H1 (cell line): Measurements from ENCODE around the gene ASB6. TPM values are rescaled to one million over a fixed set of nuclear protein-coding genes. Genes with fewer than 3 reads are reported as not detected.

ENCODE experiments used
- CTCF ChIA-PET: fragments of 300-600 bp; sonication (Branson Sonifier 250); formaldehyde crosslinking; loops from one replicate; lab custom pipeline; 2021; ENCODE audit not compliant: partially characterized antibody; lab: Charles Lee
- POLR2A ChIA-PET: fragments of 300-600 bp; sonication (Branson Sonifier 250); formaldehyde crosslinking; loops from one replicate; lab custom pipeline; 2021; ENCODE audit warnings: inconsistent platforms; ENCODE audit not compliant: partially characterized antibody; lab: Charles Lee
- DNase-seq, 2 experiments: peaks; one replicate each; pipeline versions ENCODE4 v3.0.0 to v3.0.0-alpha.2; 2010 to 2022; ENCODE audit warnings: low spot score in 2 of 2, low read depth in 1 of 2, mixed read lengths in 1 of 2
- FAIRE-seq: peaks from 2 replicates; lab custom pipeline; 2011; peaks lifted over from hg19 to GRCh38; lab: Jason Lieb, UNC
- H2AFZ ChIP-seq: 2 replicates; pipeline ENCODE4 v1.8.1; 2012; ENCODE audit warnings: low read length, inconsistent platforms
- H2AK5ac ChIP-seq: 2 replicates; pipeline ENCODE4 v1.6.1; 2013; ENCODE audit warnings: low read depth, low read length
- H2BK120ac ChIP-seq: replicated peaks from 2 replicates; pipeline ENCODE3; 2013; ENCODE audit warnings: low read depth, low read length, inconsistent platforms
- H2BK12ac ChIP-seq: 2 replicates; pipeline ENCODE4 v1.6.1; 2013; ENCODE audit warnings: low read depth, low read length
- H2BK15ac ChIP-seq: 2 replicates; pipeline ENCODE4 v1.6.1; 2013; ENCODE audit warnings: low read length
- H2BK20ac ChIP-seq: 2 replicates; pipeline ENCODE4 v1.6.1; 2013; ENCODE audit warnings: low read length
- H2BK5ac ChIP-seq: 2 replicates; pipeline ENCODE4 v1.6.1; 2013; ENCODE audit warnings: low read depth, low read length
- H3K14ac ChIP-seq: 2 replicates; pipeline ENCODE4 v1.6.1; 2013; ENCODE audit warnings: inconsistent platforms; ENCODE audit not compliant: insufficient read length
- H3K18ac ChIP-seq: 2 replicates; pipeline ENCODE4 v1.6.1; 2013; ENCODE audit warnings: low read length; ENCODE audit errors: extremely low read depth
- H3K23ac ChIP-seq: 2 replicates; pipeline ENCODE4 v1.6.1; 2013; ENCODE audit warnings: inconsistent platforms; ENCODE audit not compliant: insufficient read length
- H3K23me2 ChIP-seq: 2 replicates; pipeline ENCODE4 v1.6.1; 2013; ENCODE audit warnings: low read depth, low read length
- H3K27ac ChIP-seq: 2 replicates; pipeline ENCODE4 v1.6.1; 2011; ENCODE audit warnings: low read depth, low read length, inconsistent platforms
- H3K27me3 ChIP-seq, 4 experiments: replicated peaks in 1 of 4; 1 replicate in 1 of 4; 2 replicates in 3 of 4; pipeline versions ENCODE4 v1.6.1 to v1.8.1; 2011 to 2013; ENCODE audit warnings: low read length in 3 of 4, mild to moderate bottlenecking in 3 of 4, inconsistent platforms in 2 of 4, mixed read lengths in 2 of 4, moderate library complexity in 1 of 4; ENCODE audit not compliant: control insufficient read depth in 3 of 4, insufficient read depth in 3 of 4; ENCODE audit errors: extremely low read depth in 1 of 4
- H3K36me3 ChIP-seq, 4 experiments: 2 replicates each; pipeline versions ENCODE4 v1.6.1 to v1.8.1; 2011 to 2013; ENCODE audit warnings: mild to moderate bottlenecking in 4 of 4, low read length in 3 of 4, moderate library complexity in 2 of 4, control low read depth in 1 of 4, inconsistent platforms in 1 of 4; ENCODE audit not compliant: insufficient read depth in 4 of 4, control insufficient read depth in 2 of 4
- H3K4ac ChIP-seq: replicated peaks from 2 replicates; pipeline ENCODE3; 2013; ENCODE audit warnings: low read length, low read depth, mixed read lengths, inconsistent platforms; ENCODE audit not compliant: insufficient read length
- H3K4me1 ChIP-seq, 4 experiments: replicated peaks in 1 of 4; 1 replicate in 1 of 4; 2 replicates in 3 of 4; pipeline versions ENCODE4 v1.6.1 to v1.8.1; 2011 to 2013; ENCODE audit warnings: low read length in 3 of 4, inconsistent platforms in 2 of 4, mixed read lengths in 1 of 4; ENCODE audit not compliant: insufficient read depth in 4 of 4, control insufficient read depth in 3 of 4
- H3K4me2 ChIP-seq, 2 experiments: 2 replicates each; pipeline versions ENCODE4 v1.6.1 to v1.8.1; 2011 to 2013; ENCODE audit warnings: low read depth in 2 of 2, low read length in 2 of 2, control low read depth in 1 of 2, inconsistent platforms in 1 of 2, mild to moderate bottlenecking in 1 of 2; ENCODE audit not compliant: insufficient read depth in 1 of 2
- H3K4me3 ChIP-seq, 4 experiments: fragments of 200-600, 300-600 bp in 1 of 4; sonication (generic), shearing (Covaris generic), sonication (Bioruptor Twin) in 1 of 4; 2 replicates each; pipeline versions ENCODE4 v1.5.1 to v1.8.1; 2011 to 2016; ENCODE audit warnings: low read length in 4 of 4, low read depth in 3 of 4, control low read depth in 2 of 4, inconsistent platforms in 2 of 4, mild to moderate bottlenecking in 2 of 4, mixed read lengths in 1 of 4, moderate library complexity in 1 of 4; ENCODE audit not compliant: insufficient read depth in 2 of 4; ENCODE audit errors: extremely low read depth in 1 of 4
- H3K56ac ChIP-seq: replicated peaks from 2 replicates; pipeline ENCODE3; 2013; ENCODE audit warnings: low read depth, mild to moderate bottlenecking, mixed read lengths, low read length, inconsistent platforms; ENCODE audit not compliant: insufficient read length
- H3K79me1 ChIP-seq: 2 replicates; pipeline ENCODE4 v1.6.1; 2013; ENCODE audit warnings: low read depth, low read length, control low read depth
- H3K79me2 ChIP-seq, 2 experiments: 2 replicates each; pipeline versions ENCODE4 v1.6.1 to v1.8.1; 2012 to 2013; ENCODE audit warnings: low read length in 2 of 2, mild to moderate bottlenecking in 2 of 2, inconsistent platforms in 1 of 2; ENCODE audit not compliant: insufficient read depth in 2 of 2, control insufficient read depth in 1 of 2
- H3K9ac ChIP-seq, 4 experiments: replicated peaks in 1 of 4; 1 replicate in 1 of 4; 2 replicates in 3 of 4; pipeline versions ENCODE4 v1.6.1 to v1.8.1; 2011 to 2013; ENCODE audit warnings: low read depth in 3 of 4, low read length in 3 of 4, control low read depth in 2 of 4, mild to moderate bottlenecking in 2 of 4, moderate library complexity in 2 of 4, inconsistent platforms in 1 of 4; ENCODE audit errors: extremely low read depth in 1 of 4
- H3K9me3 ChIP-seq, 2 experiments: 2 replicates each; pipeline versions ENCODE4 v1.6.1 to v1.8.1; 2012 to 2013; ENCODE audit warnings: mild to moderate bottlenecking in 2 of 2, moderate library complexity in 2 of 2, control low read depth in 1 of 2, inconsistent platforms in 1 of 2, low read depth in 1 of 2, low read length in 1 of 2, mixed read lengths in 1 of 2; ENCODE audit not compliant: insufficient read depth in 2 of 2
- H4K20me1 ChIP-seq, 2 experiments: replicated peaks in 1 of 2; 2 replicates each; pipeline versions ENCODE3 to v1.8.1; 2011 to 2013; ENCODE audit warnings: inconsistent platforms in 2 of 2, low read length in 2 of 2, mild to moderate bottlenecking in 1 of 2; ENCODE audit not compliant: insufficient read depth in 2 of 2, control insufficient read depth in 1 of 2
- H4K5ac ChIP-seq: 2 replicates; pipeline ENCODE4 v1.6.1; 2013; ENCODE audit warnings: low read length, low read depth, mixed read lengths, inconsistent platforms; ENCODE audit not compliant: insufficient read length
- H4K8ac ChIP-seq: 2 replicates; pipeline ENCODE4 v1.8.0; 2013; ENCODE audit warnings: mild to moderate bottlenecking, moderate library complexity, low read length, inconsistent platforms; ENCODE audit not compliant: insufficient read depth; ENCODE audit errors: extremely low read depth
- H4K91ac ChIP-seq: replicated peaks from 2 replicates; pipeline ENCODE3; 2013; ENCODE audit warnings: low read length, mixed read lengths, inconsistent platforms; ENCODE audit not compliant: insufficient read length
- BACH1 ChIP-seq: IDR thresholded peaks from 2 replicates; pipeline ENCODE4 v1.6.1; 2012; ENCODE audit warnings: low read length, improper control_type of control experiment
- CBX5 ChIP-seq: fragments of 300-800, 300-1000 bp; sonication (generic); IDR thresholded peaks from 2 replicates; pipeline ENCODE4 v1.7.1; 2016; ENCODE audit warnings: antibody characterized with exemption, low read length, low read depth
- E2F6 ChIP-seq: IDR thresholded peaks from 2 replicates; pipeline ENCODE4 v1.6.1; 2012; ENCODE audit warnings: inconsistent platforms
- EGR1 ChIP-seq: IDR thresholded peaks from 2 replicates; pipeline ENCODE4 v1.6.1; 2011; ENCODE audit warnings: low read depth, low read length, borderline replicate concordance
- JUN ChIP-seq: IDR thresholded peaks from 2 replicates; pipeline ENCODE4 v1.6.1; 2011; ENCODE audit warnings: low read depth, mild to moderate bottlenecking, improper control_type of control experiment, low read length
- KDM5A ChIP-seq: fragments of 200-600 bp; IDR thresholded peaks from 2 replicates; pipeline ENCODE4 v1.7.1; 2012; ENCODE audit warnings: mild to moderate bottlenecking, low read length, inconsistent platforms, mixed read lengths
- MAFK ChIP-seq: IDR thresholded peaks from 2 replicates; pipeline ENCODE4 v1.6.1; 2012; ENCODE audit warnings: low read depth, mild to moderate bottlenecking, improper control_type of control experiment, low read length
- PHF8 ChIP-seq: fragments of 200-600 bp; sonication (generic); conservative IDR thresholded peaks from 2 replicates; pipeline ENCODE4 v1.7.1; 2012; ENCODE audit warnings: low read depth, mild to moderate bottlenecking, inconsistent platforms, low read length, moderate library complexity
- POLR2AphosphoS5 ChIP-seq: IDR thresholded peaks from 2 replicates; pipeline ENCODE4 v1.6.1; 2011; ENCODE audit warnings: low read depth, low read length
- RAD21 ChIP-seq, 2 experiments: IDR thresholded peaks in 1 of 2; conservative IDR thresholded peaks in 1 of 2; 2 replicates each; pipeline ENCODE4 v1.6.1; 2011; ENCODE audit warnings: low read depth in 2 of 2, low read length in 2 of 2, improper control_type of control experiment in 1 of 2, inconsistent platforms in 1 of 2, mild to moderate bottlenecking in 1 of 2, moderate library complexity in 1 of 2
- SIN3A ChIP-seq, 2 experiments: IDR thresholded peaks in 1 of 2; conservative IDR thresholded peaks in 1 of 2; 2 replicates each; pipeline ENCODE4 v1.6.1; 2011 to 2012; ENCODE audit warnings: low read length in 2 of 2, improper control_type of control experiment in 1 of 2, low read depth in 1 of 2, mild to moderate bottlenecking in 1 of 2
- SIX5 ChIP-seq: IDR thresholded peaks from 2 replicates; pipeline ENCODE4 v1.6.1; 2011; ENCODE audit warnings: mild to moderate bottlenecking, low read depth, low read length
- SUZ12 ChIP-seq: fragments of 200-600 bp; sonication (generic); IDR thresholded peaks from 2 replicates; pipeline ENCODE4 v1.6.1; 2012; ENCODE audit warnings: mild to moderate bottlenecking, inconsistent platforms, low read length, moderate library complexity, mixed read lengths
- TAF1 ChIP-seq: IDR thresholded peaks from 2 replicates; pipeline ENCODE4 v1.6.1; 2011; ENCODE audit warnings: mild to moderate bottlenecking, low read depth, low read length
- WGBS, 2 experiments: shearing (Covaris generic) in 1 of 2; methylation state at CpG; one replicate each; pipeline versions ENCODE4 v1.1.6 to v1.1.7; 2013 to 2015; ENCODE audit warnings: low lambda C conversion rate in 2 of 2, mixed read lengths in 2 of 2, inconsistent platforms in 1 of 2, low coverage in 1 of 2, missing lambda C conversion rate in 1 of 2; ENCODE audit not compliant: insufficient replicate concordance in 2 of 2, insufficient coverage in 1 of 2, insufficient read length in 1 of 2; ENCODE audit errors: extremely low coverage in 1 of 2, missing lambda C conversion rate in 1 of 2; 5-methylcytosine and 5-hydroxymethylcytosine counted together
- polyA plus RNA-seq, 7 experiments: library from polyadenylated mRNA; depleted of rRNA in 3 of 7; stranded (reverse) in 5 of 7; unstranded in 2 of 7; fragments of >200 nt in 5 of 7; fragments of 200-250 nt in 2 of 7; gene quantifications; 1 replicate in 5 of 7; 2 replicates in 1 of 7; 4 replicates in 1 of 7; pipeline versions ENCODE4 v1.2.1 to v1.2.3, GENCODE V29; 2011 to 2013; ENCODE audit warnings: missing spikeins in 2 of 7, mixed read lengths in 2 of 7
- total RNA-seq: library from RNA; stranded (reverse); fragmentation: NEBNext Ultra II Directional; extraction: Animal tissue kit (Norgen Biotek cat#: 25700); gene quantifications from 2 replicates; pipeline ENCODE4 v1.2.1, GENCODE V29; 2021

ASB6 gene
- total and polyA plus RNA-seq, 2 of the 8 experiments (the other 6 are each of a cell fraction or from before 2014, with no cell fraction given), result 14.0 to 17.3 TPM

- Histone ChIP-seq H3K4me1 (peaks cover 0 to 8% (median 1%) of the 10 kb centered on the region in 4 experiments; a peak in 4 of 7 replicates), H2BK20ac (no peak overlapping the region), H3K9me3 (no peaks in the 10 kb centered on the region), H2AFZ (no peak overlapping the region), H4K5ac (no peak overlapping the region), H3K56ac (no peak overlapping the region), H3K14ac (no peak overlapping the region), H2AK5ac (no peak overlapping the region), H3K27me3 (peaks cover 0 to 3% (median 0%) of the 10 kb centered on the region in 4 experiments; a peak in 2 of 7 replicates), H3K23me2 (no peaks in the 10 kb centered on the region), H3K9ac (peak overlapping the region in 1 of 4 experiments; percentile 4; a peak in 1 of 7 replicates), H3K27ac (no peak overlapping the region), H3K36me3 (no peaks in the 10 kb centered on the region), H2BK15ac (peak overlapping the region; percentile 61; the same call in 1 of the 2 replicates), H3K79me2 (no peaks in the 10 kb centered on the region), H2BK120ac (no peak overlapping the region), H3K4me3 (no peak overlapping the region), H4K91ac (no peak overlapping the region), H2BK12ac (no peak overlapping the region), H3K79me1 (no peaks in the 10 kb centered on the region), H3K4ac (peak overlapping the region; percentile 71), H4K8ac (no peak overlapping the region; the same call in 1 of the 2 replicates), H2BK5ac (no peak overlapping the region), H3K4me2 (no peak overlapping the region), H3K18ac (no peak overlapping the region), H4K20me1 (no peaks in the 10 kb centered on the region), H3K23ac (no peak overlapping the region)
- ChIA-PET POLR2A (no interaction called here), CTCF (interaction anchor here (0.6 to 7.0 kb wide), 20 partner anchors 9 to 448 kb away, joined by 3 to 37 read pairs (median 4); no protein-coding TSS in a partner anchor)
- WGBS, 2 experiments, result 73% methylated on average over 7 of the region's 8 CpGs; no CpG with 5 or more reads in 1 of the 2 experiments
- FAIRE-seq (no peak), DNase-seq (no peak)
- TF ChIP-seq POLR2AphosphoS5 (no peak), SIX5 (no peak), KDM5A (no peak), RAD21 (IDR thresholded peaks at IDR 0.05 in 1 of 2, conservative IDR thresholded peaks at IDR 0.05 in 1 of 2; ENCODE audit: low read depth in 2 of 2, low read length in 2 of 2) (no peak), PHF8 (no peak), MAFK (no peak), CBX5 (no peak), JUN (no peak), BACH1 (no peak), EGR1 (no peak), TAF1 (no peak), E2F6 (no peak), SUZ12 (no peak), SIN3A (conservative IDR thresholded peaks at IDR 0.05 in 1 of 2, IDR thresholded peaks at IDR 0.05 in 1 of 2; ENCODE audit: low read depth in 1 of 2, low read length in 2 of 2) (no peak)
Observed at GRCh38 chr9:129586685-129587084, 55.3 kb downstream of the ASB6 start.
